SU-DHL-6 (cell line): Measurements from ENCODE around the gene CADM2.

Experiments
- H2AFZ ChIP-seq: fragments of 200-600 bp; sonication (generic); 2 replicates; pipeline ENCODE4 v1.6.1; 2014; ENCODE audit warnings: low read depth, mild to moderate bottlenecking, moderate library complexity, mixed read lengths, antibody characterized with exemption, low read length; ENCODE audit not compliant: severe bottlenecking
- H3F3A ChIP-seq: fragments of 200-600 bp; shearing (Covaris generic); 2 replicates; pipeline ENCODE4 v1.6.0; 2016; ENCODE audit warnings: antibody characterized with exemption, mild to moderate bottlenecking; ENCODE audit not compliant: insufficient read depth
- H3K27ac ChIP-seq: fragments of 200-600 bp; sonication (generic); 2 replicates; pipeline ENCODE4 v1.5.1; 2016; ENCODE audit warnings: low read depth, mild to moderate bottlenecking, low read length, moderate library complexity, mixed read lengths
- H3K27me3 ChIP-seq: fragments of 200-600 bp; sonication (generic), shearing (Covaris generic); 2 replicates; pipeline ENCODE4 v1.6.0; 2014; ENCODE audit warnings: mild to moderate bottlenecking, low read length
- H3K36me3 ChIP-seq: fragments of 200-600 bp; sonication (generic); 2 replicates; pipeline ENCODE4 v1.6.1; 2014; ENCODE audit warnings: mild to moderate bottlenecking, low read length, mixed read lengths
- H3K4me2 ChIP-seq: fragments of 300-600, 200-600 bp; shearing (Covaris generic), sonication (generic); 2 replicates; pipeline ENCODE4 v1.6.0; 2014; ENCODE audit warnings: low read length, low read depth, mild to moderate bottlenecking; ENCODE audit not compliant: poor library complexity, severe bottlenecking
- H3K4me3 ChIP-seq: fragments of 200-600 bp; sonication (generic); 2 replicates; pipeline ENCODE4 v1.5.1; 2014; ENCODE audit warnings: antibody characterized with exemption, low read length, mild to moderate bottlenecking, mixed read lengths; ENCODE audit not compliant: insufficient read depth, poor library complexity, severe bottlenecking
- H3K79me2 ChIP-seq: fragments of 200-600 bp; sonication (generic); 2 replicates; pipeline ENCODE4 v1.6.1; 2014; ENCODE audit warnings: mild to moderate bottlenecking, low read length, moderate library complexity; ENCODE audit not compliant: insufficient read depth
- H3K9ac ChIP-seq: fragments of 200-600 bp; sonication (generic); 2 replicates; pipeline ENCODE4 v1.7.0; 2014; ENCODE audit warnings: mild to moderate bottlenecking, low read length
- H3K9me2 ChIP-seq: fragments of 200-600 bp; sonication (generic); replicated peaks from 2 replicates; pipeline ENCODE4 v1.6.1; 2014; ENCODE audit warnings: low read length; ENCODE audit not compliant: insufficient read depth
- H3K9me3 ChIP-seq: fragments of 200-600 bp; sonication (generic); 2 replicates; pipeline ENCODE4 v1.6.1; 2014; ENCODE audit warnings: low read length, mixed read lengths; ENCODE audit not compliant: insufficient read depth
- H4K20me1 ChIP-seq: fragments of 200-600 bp; sonication (generic); 2 replicates; pipeline ENCODE4 v1.6.1; 2014; ENCODE audit warnings: low read depth, mild to moderate bottlenecking, antibody characterized with exemption, low read length, moderate library complexity, mixed read lengths
- CTCF ChIP-seq: fragments of 200-600 bp; sonication (generic); IDR thresholded peaks from one replicate; pipeline ENCODE4 v1.5.1; 2017; ENCODE audit warnings: antibody characterized with exemption, mild to moderate bottlenecking, low read length, moderate library complexity; ENCODE audit not compliant: insufficient read depth, poor library complexity, severe bottlenecking
- EZH2phosphoT487 ChIP-seq: fragments of 200-600 bp; sonication (generic), shearing (Covaris generic); conservative IDR thresholded peaks from 2 replicates; pipeline ENCODE4 v1.6.1; 2018; ENCODE audit warnings: mild to moderate bottlenecking, antibody characterized with exemption, low read length, moderate library complexity, mixed read lengths

The CADM2 gene

GRCh38 chr3:85264381-85264780 lies 305.6 kb downstream of the CADM2 start:
- H4K20me1 ChIP-seq: no peaks in the 10 kb centered on the region
- H3K4me2 ChIP-seq: no peak overlapping the region
- H3K9me3 ChIP-seq: no peaks in the 10 kb centered on the region
- H3K4me3 ChIP-seq: no peak overlapping the region
- TF ChIP-seq CTCF: no peak
- TF ChIP-seq EZH2phosphoT487: no peak
- H3K36me3 ChIP-seq: no peaks in the 10 kb centered on the region
- H3K27ac ChIP-seq: no peak overlapping the region
- no peak overlapping the region for H2AFZ ChIP-seq
- H3K9ac ChIP-seq: no peak overlapping the region
- H3K79me2 ChIP-seq: no peaks in the 10 kb centered on the region
- H3K27me3 ChIP-seq: no peaks in the 10 kb centered on the region
- no peaks in the 10 kb centered on the region for H3K9me2 ChIP-seq
- no peaks in the 10 kb centered on the region for H3F3A ChIP-seq

GRCh38 chr3:85270488-85270887 lies 311.7 kb downstream of the CADM2 start:
- Histone ChIP-seq H3K9ac (no peak overlapping the region), H3K27ac (no peak overlapping the region), H3K9me3 (no peaks in the 10 kb centered on the region), H4K20me1 (no peaks in the 10 kb centered on the region), H3K9me2 (no peaks in the 10 kb centered on the region), H3K4me2 (no peak overlapping the region), H3F3A (no peaks in the 10 kb centered on the region), H3K79me2 (no peaks in the 10 kb centered on the region), H3K4me3 (no peak overlapping the region), H3K36me3 (no peaks in the 10 kb centered on the region), H3K27me3 (no peaks in the 10 kb centered on the region), H2AFZ (no peak overlapping the region)
- TF ChIP-seq EZH2phosphoT487: no peak
- TF ChIP-seq CTCF: no peak

- no peak overlapping the region for H3K4me3 ChIP-seq
- no peak overlapping the region for H3K4me2 ChIP-seq
- H4K20me1 ChIP-seq: no peaks in the 10 kb centered on the region
- no peaks in the 10 kb centered on the region for H3K79me2 ChIP-seq
- H3K9me2 ChIP-seq: no peaks in the 10 kb centered on the region
- H3K27ac ChIP-seq: no peak overlapping the region
- H3F3A ChIP-seq: no peaks in the 10 kb centered on the region
- no peak overlapping the region for H3K9ac ChIP-seq
- H3K9me3 ChIP-seq: no peaks in the 10 kb centered on the region
- no peak overlapping the region for H2AFZ ChIP-seq
- no peaks in the 10 kb centered on the region for H3K36me3 ChIP-seq
- TF ChIP-seq EZH2phosphoT487: no peak
- H3K27me3 ChIP-seq: no peaks in the 10 kb centered on the region
Observed at GRCh38 chr3:85271911-85272310, 313.1 kb downstream of the CADM2 start.

- H4K20me1 ChIP-seq: no peaks in the 10 kb centered on the region
- no peak overlapping the region for H3K27ac ChIP-seq
- H3K36me3 ChIP-seq: no peaks in the 10 kb centered on the region
- no peaks in the 10 kb centered on the region for H3K9me3 ChIP-seq
- no peaks in the 10 kb centered on the region for H3K9me2 ChIP-seq
- H3K27me3 ChIP-seq: no peaks in the 10 kb centered on the region
- no peak overlapping the region for H3K4me2 ChIP-seq
- TF ChIP-seq CTCF (no peak), EZH2phosphoT487 (no peak)
- no peaks in the 10 kb centered on the region for H3F3A ChIP-seq
- no peak overlapping the region for H3K4me3 ChIP-seq
- H3K79me2 ChIP-seq: no peaks in the 10 kb centered on the region
- no peak overlapping the region for H2AFZ ChIP-seq
- H3K9ac ChIP-seq: no peak overlapping the region
Observed at GRCh38 chr3:85288257-85288656, 329.5 kb downstream of the CADM2 start.
